Caki2 (cell line): ENCODE results near the gene KANSL3. TPM values are rescaled to one million over a fixed set of nuclear protein-coding genes. Genes with fewer than 3 reads are reported as not detected.

Experiments used
- DNase-seq: peaks from one replicate; pipeline ENCODE4 v3.0.0-alpha.2; 2015; ENCODE audit warnings: low read depth
- in situ Hi-C: cut with HindIII; loops from 2 replicates; pipeline ENCODE4 v1.10.0; 2016; ENCODE audit warnings: low sequenced_read_pairs, low pct_unique_long_range_greater_than_20kb, mixed read lengths
- total RNA-seq: library from RNA; depleted of rRNA; stranded (reverse); fragments of >200 nt; shearing (Covaris generic); gene quantifications from 2 replicates; pipeline ENCODE4 v1.2.3, GENCODE V29; 2014; ENCODE audit warnings: low replicate concordance; rRNA removed

Gene KANSL3
- total RNA-seq, 1 experiment from 2014 or later: 56.1 TPM

DNA sequence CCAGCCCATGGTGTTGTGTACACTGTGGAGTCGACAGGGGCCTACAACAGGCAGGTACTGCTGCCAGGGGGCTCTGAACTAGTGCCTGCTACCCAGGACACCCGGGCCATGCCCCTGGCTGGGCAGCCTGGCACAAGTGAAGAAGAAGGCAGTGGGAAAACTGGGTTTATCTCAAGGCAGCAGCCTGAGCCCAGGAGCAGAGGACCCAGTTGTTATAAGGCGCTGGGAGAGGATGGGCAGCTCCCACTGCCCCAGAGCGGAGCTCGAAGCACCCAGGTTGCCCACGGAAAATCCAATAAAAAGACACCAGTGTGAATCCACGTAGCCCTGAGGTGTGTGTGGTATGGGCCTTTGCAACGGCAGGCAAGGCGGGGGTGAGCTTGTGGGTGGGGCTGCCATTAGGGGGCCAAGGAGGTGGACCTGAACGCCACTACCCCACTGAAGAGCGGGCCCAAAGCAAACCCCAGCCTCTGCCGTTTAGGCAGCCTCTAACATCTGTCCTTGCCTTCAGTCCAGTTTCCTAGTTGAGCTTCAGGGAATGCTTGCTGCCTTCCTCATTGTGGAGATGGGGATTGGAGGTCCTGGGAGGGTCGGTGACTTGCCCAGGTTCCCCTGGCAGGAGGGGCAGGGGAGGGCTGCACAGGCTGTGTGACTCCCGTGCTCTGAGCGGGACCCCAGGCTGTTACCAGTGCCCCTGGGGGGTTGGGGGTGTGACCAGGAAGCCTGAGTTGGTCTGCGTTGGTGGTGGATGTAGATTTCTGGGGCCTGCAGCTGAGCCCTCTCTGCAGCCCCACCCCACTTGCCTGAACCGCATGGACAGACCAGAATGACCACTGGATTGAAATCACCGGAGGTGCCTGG, 85.6 kb downstream of the KANSL3 start:
- in situ Hi-C loops: no loop called here

DNA sequence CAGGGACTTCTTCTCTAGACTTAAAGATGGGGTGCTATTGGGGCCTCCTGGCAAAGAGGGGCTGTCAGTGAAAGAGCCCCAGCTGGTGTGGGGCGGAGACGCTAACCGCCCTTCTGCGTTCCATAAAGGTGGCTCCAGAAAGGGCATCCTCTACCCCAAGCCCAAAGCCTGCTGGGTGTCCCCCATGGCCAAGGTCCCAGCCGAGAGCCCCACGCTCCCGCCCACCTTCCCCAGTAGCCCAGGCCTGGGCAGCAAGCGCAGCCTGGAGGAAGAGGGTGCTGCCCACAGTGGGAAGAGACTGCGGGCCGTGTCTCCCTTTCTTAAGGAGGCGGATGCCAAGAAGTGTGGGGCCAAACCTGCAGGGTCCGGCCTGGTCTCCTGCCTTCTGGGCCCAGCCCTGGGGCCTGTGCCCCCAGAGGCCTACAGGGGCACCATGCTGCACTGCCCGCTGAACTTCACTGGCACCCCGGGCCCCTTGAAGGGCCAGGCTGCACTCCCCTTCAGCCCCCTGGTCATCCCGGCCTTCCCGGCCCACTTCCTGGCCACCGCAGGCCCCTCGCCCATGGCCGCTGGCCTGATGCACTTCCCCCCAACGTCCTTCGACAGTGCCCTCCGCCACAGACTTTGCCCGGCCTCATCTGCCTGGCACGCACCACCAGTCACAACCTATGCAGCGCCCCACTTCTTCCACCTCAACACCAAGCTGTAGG, 86.4 kb downstream of the KANSL3 start:
- DNase-seq: no peak
- in situ Hi-C loops: no loop called here

More for the DNA sequence above, 85.6 kb downstream of the KANSL3 start:
- no peak for DNase-seq

DNA sequence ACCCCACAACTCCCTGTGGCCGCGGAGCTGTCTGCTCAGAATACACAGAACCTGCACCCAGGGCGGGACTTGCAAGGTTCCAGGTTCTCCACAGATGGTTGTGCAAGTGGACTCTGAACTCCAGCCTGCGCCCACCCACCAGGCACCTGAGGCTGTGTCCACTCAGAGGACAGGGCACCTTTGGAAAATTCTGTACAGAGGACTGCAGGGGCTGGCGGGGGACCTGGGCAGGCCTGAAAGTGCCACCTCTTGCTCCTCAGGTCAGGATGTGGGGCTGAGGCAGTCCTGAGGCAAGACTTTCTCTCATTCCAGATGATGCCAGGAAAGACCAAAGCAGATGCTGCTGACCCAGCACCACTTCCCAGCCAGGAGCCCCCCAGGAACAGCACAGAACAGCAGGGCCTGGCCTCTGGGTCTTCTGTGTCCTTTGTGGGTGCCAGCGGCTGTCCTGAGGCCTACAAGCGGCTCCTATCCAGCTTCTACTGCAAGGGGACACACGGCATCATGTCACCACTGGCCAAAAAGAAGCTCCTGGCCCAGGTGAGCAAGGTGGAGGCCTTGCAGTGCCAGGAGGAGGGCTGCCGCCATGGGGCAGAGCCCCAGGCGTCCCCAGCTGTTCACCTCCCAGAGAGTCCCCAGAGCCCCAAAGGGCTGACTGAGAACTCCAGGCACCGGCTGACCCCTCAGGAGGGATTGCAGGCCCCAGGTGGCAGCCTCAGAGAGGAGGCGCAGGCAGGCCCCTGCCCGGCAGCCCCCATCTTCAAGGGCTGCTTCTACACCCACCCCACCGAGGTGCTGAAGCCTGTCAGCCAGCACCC, 87.1 kb downstream of the KANSL3 start:
- no peak for DNase-seq
- in situ Hi-C loops: no loop called here

DNA sequence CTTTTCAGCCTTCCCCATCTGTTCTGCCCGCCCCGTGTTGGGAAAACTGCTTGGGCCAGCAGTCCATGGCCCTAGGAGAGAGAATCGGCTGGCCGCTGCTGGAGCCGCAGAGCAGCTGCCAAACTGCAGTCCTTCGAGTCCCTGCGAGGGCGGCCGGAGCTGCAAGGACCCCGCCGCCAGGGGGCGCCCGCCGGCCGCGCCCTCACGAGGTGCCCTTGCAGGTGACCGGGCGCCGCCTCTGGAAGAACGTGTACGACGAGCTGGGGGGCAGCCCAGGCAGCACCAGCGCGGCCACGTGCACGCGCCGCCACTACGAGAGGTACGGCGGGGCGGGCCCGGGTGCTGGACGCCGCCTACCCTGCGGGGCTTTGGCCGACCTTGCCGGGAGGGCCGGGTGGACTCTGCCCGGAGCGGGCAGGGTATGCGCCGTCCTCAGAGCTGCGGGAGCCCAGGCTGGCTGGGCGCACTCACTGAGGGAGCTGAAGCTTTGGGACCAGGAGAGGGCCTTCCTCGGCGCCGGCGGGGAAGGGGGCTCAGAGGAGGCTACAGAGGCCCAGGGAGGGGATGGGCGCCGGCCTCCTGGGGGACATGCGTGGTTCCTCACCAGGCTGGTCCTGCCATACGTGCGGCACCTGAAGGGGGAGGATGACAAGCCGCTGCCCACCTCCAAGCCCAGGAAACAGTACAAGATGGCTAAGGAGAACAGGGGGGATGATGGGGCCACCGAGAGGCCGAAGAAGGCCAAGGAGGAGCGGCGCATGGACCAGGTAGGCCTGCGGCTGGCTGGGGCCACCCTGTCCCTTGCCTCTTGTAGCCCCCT, 87.9 kb downstream of the KANSL3 start:
- in situ Hi-C loops: no loop called here
- DNase-seq: no peak

GRCh38 chr2:96549466-96549785, 88.7 kb downstream of the KANSL3 start:
- DNase-seq: no peak
- in situ Hi-C loops: no loop called here

- in situ Hi-C loops: no loop called here
- DNase-seq: no peak
Observed at GRCh38 chr2:96548558-96549465, 89.3 kb downstream of the KANSL3 start.

DNA sequence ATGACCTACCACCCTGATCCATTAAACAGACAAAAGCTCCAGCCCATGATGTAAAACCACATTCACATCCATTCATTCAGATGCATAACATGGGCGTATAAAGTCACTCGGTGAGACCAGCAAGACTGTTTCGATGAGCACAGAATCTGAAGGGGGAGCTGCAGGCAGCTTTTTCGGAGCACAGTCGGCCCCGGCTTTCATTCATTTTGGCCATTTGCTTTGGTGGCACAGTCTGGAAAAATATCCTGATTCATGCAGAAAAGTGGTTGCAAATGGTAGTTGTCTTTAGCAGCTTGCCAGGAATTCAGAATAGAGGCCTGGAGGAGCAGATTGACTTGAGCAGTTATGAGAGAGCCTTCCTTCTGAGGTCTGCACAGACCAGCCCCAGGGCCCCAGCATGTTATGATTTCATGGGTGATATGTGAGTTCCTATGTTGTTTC, 90.4 kb downstream of the KANSL3 start:
- DNase-seq: no peak
- in situ Hi-C loops: no loop called here

- in situ Hi-C loops: no loop called here
Observed at GRCh38 chr2:96547203-96547641, 90.9 kb downstream of the KANSL3 start.

DNA sequence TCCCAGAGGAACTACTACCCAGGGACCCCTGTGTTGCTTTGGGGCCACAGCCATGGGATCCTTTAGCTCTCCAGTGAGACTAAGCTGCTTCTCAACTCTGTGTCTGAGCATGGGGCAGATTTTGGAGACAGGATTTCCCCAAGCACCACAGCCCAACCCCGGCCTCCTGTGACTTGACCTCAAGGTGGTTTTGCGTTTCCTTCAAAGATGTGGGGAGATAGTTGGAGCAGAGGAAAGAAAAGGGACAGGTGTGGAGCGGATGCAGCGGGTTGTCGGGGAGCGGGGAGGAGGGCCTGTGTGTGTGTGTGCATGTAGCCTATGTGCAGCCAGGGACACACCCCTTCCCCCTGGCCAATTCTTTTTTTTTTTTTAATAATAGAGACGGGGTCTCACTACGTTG, 91.3 kb downstream of the KANSL3 start:
- no peak for DNase-seq
- in situ Hi-C loops: no loop called here

More at GRCh38 chr2:96547203-96547641, 90.9 kb downstream of the KANSL3 start:
- no peak for DNase-seq

GRCh38 chr2:96546321-96546720, 91.8 kb downstream of the KANSL3 start:
- no peak for DNase-seq
- in situ Hi-C loops: no loop called here

Other genes with a start within 250 kb of the KANSL3 start
- 11.4 and 29.6 TPM in 2 replicates for gene NEURL3, start 133.0 kb downstream of the KANSL3 start, total RNA-seq
- 11.6 and 12.3 TPM in 2 replicates for gene ARID5A, start 101.6 kb downstream of the KANSL3 start, total RNA-seq
- gene FER1L5, start 4.5 kb upstream of the KANSL3 start, total RNA-seq: not detected in 2 replicates
- 70.7 and 78.9 TPM in 2 replicates for gene LMAN2L, start 101.8 kb upstream of the KANSL3 start, total RNA-seq
- 23.5 and 24.3 TPM in 2 replicates for gene CNNM4, start 122.6 kb upstream of the KANSL3 start, total RNA-seq
- 28.7 and 41.7 TPM in 2 replicates for gene CNNM3, start 178.0 kb upstream of the KANSL3 start, total RNA-seq
- gene ANKRD23, start 205.7 kb upstream of the KANSL3 start, total RNA-seq: 1.3 and 9.4 TPM in 2 replicates
- gene ANKRD39, start 219.7 kb upstream of the KANSL3 start, total RNA-seq: 33.2 and 53.3 TPM in 2 replicates
- 30.7 and 40.4 TPM in 2 replicates for gene SEMA4C, start 231.8 kb upstream of the KANSL3 start, total RNA-seq